Neural cell (in vitro differentiated cells): Measurements from ENCODE around the gene GDNF. TPM values are rescaled to one million over a fixed set of nuclear protein-coding genes. Genes with fewer than 3 reads are reported as not detected.

Source experiments
- H2AFZ ChIP-seq: fragments of 200-600, 300-800 bp; sonication (generic), shearing (Covaris generic); 2 replicates; pipeline ENCODE4 v1.6.0; 2014; ENCODE audit warnings: low read depth, mild to moderate bottlenecking, antibody characterized with exemption, low read length, moderate library complexity
- H3F3A ChIP-seq: fragments of 200-600 bp; shearing (Covaris generic); 2 replicates; pipeline ENCODE4 v1.6.1; 2016; ENCODE audit warnings: mild to moderate bottlenecking, moderate library complexity, mixed read lengths, antibody characterized with exemption, low read length; ENCODE audit not compliant: insufficient read depth, poor library complexity, severe bottlenecking
- H3K27ac ChIP-seq: fragments of 200-600, 300-800 bp; sonication (generic), shearing (Covaris generic); 2 replicates; pipeline ENCODE4 v1.5.1; 2014; ENCODE audit warnings: mild to moderate bottlenecking, low read length, moderate library complexity
- H3K27me3 ChIP-seq: fragments of 300-800, 200-600 bp; sonication (generic), shearing (Covaris generic); 2 replicates; pipeline ENCODE4 v1.6.0; 2014; ENCODE audit warnings: mild to moderate bottlenecking, low read depth, low read length, moderate library complexity; ENCODE audit not compliant: insufficient read depth
- H3K36me3 ChIP-seq: fragments of 300-800, 200-600 bp; sonication (generic), shearing (Covaris generic); 2 replicates; pipeline ENCODE4 v1.5.1; 2014; ENCODE audit warnings: mild to moderate bottlenecking, antibody characterized with exemption, low read length, moderate library complexity; ENCODE audit not compliant: insufficient read depth
- H3K4me2 ChIP-seq: fragments of 300-800, 200-600 bp; sonication (generic), shearing (Covaris generic); 2 replicates; pipeline ENCODE4 v1.6.0; 2014; ENCODE audit warnings: mild to moderate bottlenecking, low read length
- H3K4me3 ChIP-seq: fragments of 300-800, 200-600 bp; sonication (generic), shearing (Covaris generic); 2 replicates; pipeline ENCODE4 v1.5.1; 2014; ENCODE audit warnings: mild to moderate bottlenecking, low read length, moderate library complexity
- H3K79me2 ChIP-seq: fragments of 200-600 bp; shearing (Covaris generic); replicated peaks from 2 replicates; pipeline ENCODE4 v1.6.0; 2014; ENCODE audit warnings: mild to moderate bottlenecking, low read length, moderate library complexity; ENCODE audit not compliant: insufficient read depth
- H3K9ac ChIP-seq: fragments of 300-800, 200-600 bp; sonication (generic), shearing (Covaris generic); 2 replicates; pipeline ENCODE4 v1.6.1; 2016; ENCODE audit warnings: mild to moderate bottlenecking, low read length, mixed read lengths
- H3K9me2 ChIP-seq: fragments of 200-600 bp; shearing (Covaris generic); 2 replicates; pipeline ENCODE4 v1.6.1; 2016; ENCODE audit warnings: mild to moderate bottlenecking, low read length, mixed read lengths; ENCODE audit not compliant: insufficient read depth
- H3K9me3 ChIP-seq: fragments of 200-600, 300-800 bp; sonication (generic), shearing (Covaris generic); 2 replicates; pipeline ENCODE4 v1.6.1; 2016; ENCODE audit warnings: mild to moderate bottlenecking, mixed run types, low read length, moderate library complexity, mixed read lengths
- H4K20me1 ChIP-seq: fragments of 200-600 bp; shearing (Covaris generic); 2 replicates; pipeline ENCODE4 v1.6.1; 2016; ENCODE audit warnings: mild to moderate bottlenecking, mixed run types; ENCODE audit not compliant: insufficient read depth
- CTCF ChIP-seq: fragments of 450-650 bp; IDR thresholded peaks from 2 replicates; pipeline ENCODE4 v1.5.1; 2014; ENCODE audit warnings: antibody characterized with exemption, mild to moderate bottlenecking, moderate library complexity; ENCODE audit not compliant: poor library complexity, severe bottlenecking
- EP300 ChIP-seq: fragments of 450-650 bp; conservative IDR thresholded peaks from 2 replicates; pipeline ENCODE4 v1.6.1; 2014; ENCODE audit warnings: antibody characterized with exemption, mild to moderate bottlenecking, moderate library complexity; ENCODE audit not compliant: poor library complexity, severe bottlenecking
- EZH2 ChIP-seq: fragments of 200-600, 300-800 bp; shearing (Covaris generic), sonication (generic); IDR thresholded peaks from 2 replicates; pipeline ENCODE4 v1.6.1; 2014; ENCODE audit warnings: antibody characterized with exemption, low read length, borderline replicate concordance, mild to moderate bottlenecking; ENCODE audit not compliant: insufficient read depth, poor library complexity, severe bottlenecking
- MXI1 ChIP-seq: fragments of 450-650 bp; conservative IDR thresholded peaks from 2 replicates; pipeline ENCODE4 v1.6.1; 2014; ENCODE audit warnings: antibody characterized with exemption, mild to moderate bottlenecking; ENCODE audit not compliant: poor library complexity, severe bottlenecking
- POLR2AphosphoS5 ChIP-seq: IDR thresholded peaks from 2 replicates; pipeline ENCODE4 v1.6.1; 2012
- RAD21 ChIP-seq: fragments of 450-650 bp; conservative IDR thresholded peaks from 2 replicates; pipeline ENCODE4 v1.6.1; 2014; ENCODE audit warnings: antibody characterized with exemption, mild to moderate bottlenecking, moderate library complexity
- REST ChIP-seq: IDR thresholded peaks from 2 replicates; pipeline ENCODE4 v1.6.1; 2012; ENCODE audit warnings: borderline replicate concordance
- SMC3 ChIP-seq: fragments of 450-650 bp; conservative IDR thresholded peaks from 2 replicates; pipeline ENCODE4 v1.6.1; 2014; ENCODE audit warnings: antibody characterized with exemption, mild to moderate bottlenecking, moderate library complexity; ENCODE audit not compliant: poor library complexity
- TAF1 ChIP-seq: IDR thresholded peaks from 2 replicates; pipeline ENCODE4 v1.6.1; 2012; ENCODE audit warnings: low read depth
- polyA plus RNA-seq: library from polyadenylated mRNA; depleted of rRNA; stranded (reverse); fragments of >200 nt; gene quantifications from 2 replicates; pipeline ENCODE4 v1.2.3, GENCODE V29; 2014

Gene GDNF
- polyA plus RNA-seq, 1 donor from 2014 or later, result not detected

- H3K4me3 ChIP-seq, result no peak overlapping the region
- H4K20me1 ChIP-seq, result no peaks in the 10 kb centered on the region
- no peak overlapping the region for H3K27ac ChIP-seq
- H2AFZ ChIP-seq, result no peak overlapping the region
- H3K9ac ChIP-seq, result no peak overlapping the region
- H3K9me3 ChIP-seq, result no peaks in the 10 kb centered on the region
- TF ChIP-seq MXI1, result no peak
- TF ChIP-seq REST, result no peak
- no peak for TF ChIP-seq POLR2AphosphoS5
- no peak for TF ChIP-seq EP300
- no peak for TF ChIP-seq RAD21
- no peak for TF ChIP-seq CTCF
- TF ChIP-seq SMC3, result no peak
- TF ChIP-seq TAF1, result no peak
- TF ChIP-seq EZH2, result no peak
- H3K79me2 ChIP-seq, result no peaks in the 10 kb centered on the region
- no peaks in the 10 kb centered on the region for H3K27me3 ChIP-seq
- no peaks in the 10 kb centered on the region for H3K36me3 ChIP-seq
- no peaks in the 10 kb centered on the region for H3K9me2 ChIP-seq
- no peaks in the 10 kb centered on the region for H3F3A ChIP-seq
- H3K4me2 ChIP-seq, result no peak overlapping the region
Observed at GRCh38 chr5:37873988-37874387, 34.1 kb upstream of the GDNF start.

GRCh38 chr5:37871023-37871815 is 31.4 kb upstream of the GDNF start:
- Histone ChIP-seq H3K79me2 (no peaks in the 10 kb centered on the region), H3K4me2 (no peak overlapping the region), H4K20me1 (no peaks in the 10 kb centered on the region), H3K27me3 (no peaks in the 10 kb centered on the region), H3K9ac (no peak overlapping the region), H3K9me2 (no peaks in the 10 kb centered on the region), H3F3A (no peaks in the 10 kb centered on the region), H3K36me3 (no peaks in the 10 kb centered on the region), H3K27ac (no peak overlapping the region), H2AFZ (no peak overlapping the region), H3K9me3 (no peaks in the 10 kb centered on the region), H3K4me3 (no peak overlapping the region)
- TF ChIP-seq EZH2, result no peak
- no peak for TF ChIP-seq CTCF
- no peak for TF ChIP-seq MXI1
